IPS-11a (cell line): ENCODE data around the gene SYNDIG1.

Experiments
- H3K4me3 ChIP-seq: one replicate; pipeline ENCODE4 v1.5.1; 2013; ENCODE audit warnings: low read depth, low read length, control low read depth

Gene SYNDIG1

DNA sequence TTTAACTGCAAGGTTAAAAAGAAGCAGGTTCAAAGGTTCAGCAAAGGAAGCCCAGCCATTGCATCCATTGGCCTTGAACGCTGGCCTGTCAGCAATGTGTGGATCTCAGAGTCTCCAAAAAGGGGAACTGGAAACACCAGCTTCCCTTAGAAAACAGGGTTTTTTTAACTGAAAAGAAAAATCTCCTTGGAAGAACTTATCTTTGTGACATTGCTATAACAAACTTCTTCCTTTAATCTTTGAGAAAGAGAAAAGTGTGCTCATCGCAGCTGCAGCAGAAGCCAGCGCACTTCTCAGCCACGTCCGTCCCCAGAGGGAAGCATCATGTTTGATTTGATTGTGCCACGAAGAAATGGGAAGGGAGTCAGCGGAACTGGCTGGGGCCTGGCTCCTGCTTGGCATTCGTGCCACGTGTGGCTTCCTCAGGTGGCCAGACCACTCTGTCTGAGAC lies 215.0 kb downstream of the SYNDIG1 start:
- H3K4me3 ChIP-seq = no peak overlapping the region

DNA sequence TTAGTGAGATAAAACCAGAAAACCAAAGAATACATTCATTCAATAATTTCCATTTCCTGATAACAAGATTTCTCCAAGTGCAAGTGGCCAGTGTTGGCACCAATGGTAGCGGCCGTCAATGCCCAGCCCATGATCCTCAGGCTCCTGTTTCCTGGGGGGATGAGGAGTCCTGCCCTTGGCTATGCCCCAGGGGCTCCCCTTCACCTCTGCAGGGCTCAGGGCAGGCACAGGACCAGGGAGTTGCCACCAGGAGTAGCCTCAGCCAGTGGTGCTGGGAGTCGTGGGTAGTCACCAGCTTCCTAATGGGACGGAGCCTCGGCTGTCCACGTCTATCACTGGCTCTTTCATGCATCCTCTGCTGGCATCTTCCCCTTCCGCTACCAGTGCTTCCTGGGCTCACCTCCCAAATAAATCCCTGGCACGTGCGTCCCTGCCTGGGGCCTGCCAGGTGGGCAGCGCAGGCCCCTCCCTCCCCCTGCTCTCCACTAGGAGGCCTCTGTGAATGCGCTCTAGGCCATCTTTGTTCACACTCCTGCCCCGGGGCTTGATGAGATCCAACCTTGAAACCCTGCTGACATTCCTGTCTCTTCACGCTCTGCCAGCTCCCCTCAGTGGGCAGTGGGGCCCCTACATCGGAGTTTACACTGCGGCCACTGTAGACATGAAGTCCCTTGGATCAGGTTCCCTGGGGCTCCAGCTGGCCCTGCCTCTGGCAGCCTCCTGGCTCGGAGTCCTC lies 215.7 kb downstream of the SYNDIG1 start:
- H3K4me3 ChIP-seq = no peak overlapping the region

DNA sequence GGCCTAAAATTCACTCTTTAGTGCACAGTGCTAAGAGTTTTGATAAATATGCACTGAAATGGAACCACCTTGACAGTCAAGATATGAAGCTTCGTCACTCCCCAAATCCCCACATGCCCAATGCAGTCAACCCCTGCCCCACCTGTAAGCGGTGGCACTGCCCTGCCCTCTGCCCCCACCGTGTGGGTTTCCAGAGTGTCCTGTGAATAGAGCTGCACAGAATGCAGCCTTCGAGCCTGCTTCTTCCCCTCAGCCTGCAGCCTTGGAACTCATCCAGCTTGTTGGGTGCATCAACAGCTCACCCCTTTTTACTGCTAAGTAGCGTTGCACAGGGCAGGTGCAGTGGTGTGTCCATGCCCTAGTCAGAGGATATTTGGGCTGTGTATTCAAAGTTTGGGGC lies 216.3 kb downstream of the SYNDIG1 start:
- H3K4me3 ChIP-seq = no peak overlapping the region

DNA sequence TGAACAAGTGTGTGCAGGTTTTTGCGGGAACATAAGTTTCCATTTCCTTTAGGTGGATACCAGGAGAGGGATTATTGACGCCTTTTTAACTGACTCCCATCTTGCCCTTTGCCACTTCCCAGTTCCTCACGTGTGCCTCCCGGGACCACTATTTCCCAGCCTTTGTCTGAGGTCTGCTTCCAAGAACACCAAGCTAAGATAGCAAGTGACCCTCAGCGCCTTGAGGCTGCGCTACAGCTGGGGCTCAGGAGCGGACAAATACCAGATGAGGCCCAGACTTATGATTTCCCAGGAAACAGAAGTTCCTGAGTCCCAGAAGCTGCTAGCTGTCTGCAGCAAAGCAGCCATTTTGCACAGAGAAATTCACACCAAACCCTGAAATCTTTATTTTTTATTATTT lies 216.7 kb downstream of the SYNDIG1 start:
- no peak overlapping the region for H3K4me3 ChIP-seq

DNA sequence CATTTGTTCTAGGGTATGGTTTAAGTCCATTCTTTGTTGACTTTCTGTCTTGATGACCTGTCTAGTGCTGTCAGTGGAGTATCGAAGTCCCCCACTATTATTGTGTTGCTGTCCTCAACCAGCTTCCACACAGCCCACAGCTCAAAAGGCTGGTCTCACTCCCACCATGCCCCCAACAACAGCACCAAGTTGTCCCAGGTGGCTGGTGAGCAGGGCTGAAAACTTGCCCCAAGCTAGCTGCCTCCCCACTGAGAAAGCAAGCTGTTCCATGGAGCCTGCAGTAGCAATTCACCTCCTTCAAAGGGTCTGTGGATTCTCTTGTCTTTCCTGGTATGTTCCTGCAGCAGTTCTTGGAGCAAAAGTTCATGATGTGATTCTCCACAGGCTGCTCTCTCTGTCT lies 221.0 kb downstream of the SYNDIG1 start:
- no peak overlapping the region for H3K4me3 ChIP-seq

DNA sequence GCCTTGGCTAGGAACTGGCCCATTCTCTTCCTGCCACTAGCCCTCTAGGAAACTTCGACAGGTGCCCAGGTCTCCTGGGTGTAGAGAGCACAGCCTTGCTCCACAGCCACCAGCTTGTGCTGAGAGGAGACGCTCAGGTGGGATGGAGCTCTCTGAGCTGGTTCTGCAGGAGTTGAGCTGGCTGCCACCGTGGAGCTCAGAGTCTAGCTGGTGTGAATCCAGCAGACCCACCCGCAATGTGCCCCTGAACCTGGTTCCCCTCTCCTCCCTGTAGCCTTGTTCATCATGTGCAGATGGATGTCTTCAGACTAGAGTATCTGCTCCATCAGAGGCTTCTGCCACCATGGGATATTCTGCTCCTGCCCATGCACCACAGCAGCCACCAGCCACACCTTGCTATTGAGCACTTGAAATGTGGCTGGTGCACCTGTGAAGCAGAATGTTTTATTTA lies 222.5 kb downstream of the SYNDIG1 start:
- H3K4me3 ChIP-seq = no peak overlapping the region

DNA sequence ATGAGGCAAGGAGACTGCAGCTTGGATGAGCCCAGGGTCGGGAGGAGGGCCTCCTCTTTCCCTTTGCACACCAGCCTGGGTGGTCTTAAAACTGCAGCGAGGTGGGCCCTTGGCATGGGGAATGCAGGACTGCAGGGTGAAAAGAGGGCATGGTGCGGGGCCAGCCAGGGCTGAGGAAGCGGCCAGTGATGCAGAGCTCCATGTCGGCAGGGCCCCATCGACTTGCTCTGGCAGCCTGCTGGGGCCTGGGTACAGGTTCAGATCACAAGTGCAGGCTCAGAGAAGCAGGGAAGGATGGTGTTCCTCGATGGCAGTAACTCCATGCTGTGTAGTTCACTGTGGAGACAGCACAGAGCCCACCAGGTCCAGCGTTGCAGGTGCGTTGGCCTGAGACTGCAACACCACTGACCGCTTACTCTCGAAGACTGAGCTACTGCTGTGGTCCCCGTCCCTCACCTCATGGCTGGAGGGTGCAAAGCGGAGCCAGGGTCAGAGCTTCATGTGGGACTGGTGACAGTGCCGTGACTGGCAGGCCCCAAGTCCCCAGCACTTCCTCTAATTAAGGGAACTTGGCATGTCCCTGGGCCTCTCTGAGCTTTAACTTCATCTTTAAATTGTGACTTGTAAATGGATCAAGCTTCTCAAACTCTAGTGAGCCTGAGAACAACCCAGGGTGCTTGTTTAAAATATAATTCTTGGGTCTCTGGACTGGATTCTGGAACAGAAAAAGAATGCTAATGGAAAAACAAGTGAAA lies 223.2 kb downstream of the SYNDIG1 start:
- H3K4me3 ChIP-seq = no peak overlapping the region

DNA sequence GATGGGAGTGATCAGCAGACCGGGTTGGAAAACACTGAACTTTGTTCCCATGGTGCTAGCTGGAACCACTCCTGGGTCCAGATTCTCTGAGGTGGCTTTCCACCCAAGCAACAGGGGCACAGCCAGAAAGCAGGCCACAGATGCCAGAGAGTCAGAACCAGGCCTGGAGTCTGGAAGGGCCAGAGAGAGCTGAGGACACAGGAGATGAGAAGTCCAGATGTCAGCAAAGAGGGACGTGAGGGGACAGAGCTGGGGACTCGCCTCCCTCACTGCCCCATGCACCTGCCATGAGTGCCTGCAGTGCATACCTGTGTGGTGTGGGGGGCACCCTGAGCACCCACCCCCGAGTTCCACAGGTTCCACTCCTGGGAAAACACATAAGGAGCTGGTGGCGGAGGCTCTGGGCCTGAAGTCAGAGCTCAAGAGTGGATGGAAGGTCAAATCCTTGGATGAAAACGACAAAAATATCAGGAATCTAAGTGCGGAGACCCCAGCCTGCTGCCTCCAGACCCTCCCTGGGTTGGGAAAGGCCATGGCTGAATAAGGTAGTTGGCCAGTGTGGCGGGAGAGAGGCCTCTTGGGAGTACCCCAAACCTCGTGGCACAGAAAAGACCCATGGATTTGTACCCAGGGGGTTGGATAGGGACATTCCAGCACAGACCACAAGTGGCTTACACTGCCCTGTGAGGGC lies 224.2 kb downstream of the SYNDIG1 start:
- no peak overlapping the region for H3K4me3 ChIP-seq

DNA sequence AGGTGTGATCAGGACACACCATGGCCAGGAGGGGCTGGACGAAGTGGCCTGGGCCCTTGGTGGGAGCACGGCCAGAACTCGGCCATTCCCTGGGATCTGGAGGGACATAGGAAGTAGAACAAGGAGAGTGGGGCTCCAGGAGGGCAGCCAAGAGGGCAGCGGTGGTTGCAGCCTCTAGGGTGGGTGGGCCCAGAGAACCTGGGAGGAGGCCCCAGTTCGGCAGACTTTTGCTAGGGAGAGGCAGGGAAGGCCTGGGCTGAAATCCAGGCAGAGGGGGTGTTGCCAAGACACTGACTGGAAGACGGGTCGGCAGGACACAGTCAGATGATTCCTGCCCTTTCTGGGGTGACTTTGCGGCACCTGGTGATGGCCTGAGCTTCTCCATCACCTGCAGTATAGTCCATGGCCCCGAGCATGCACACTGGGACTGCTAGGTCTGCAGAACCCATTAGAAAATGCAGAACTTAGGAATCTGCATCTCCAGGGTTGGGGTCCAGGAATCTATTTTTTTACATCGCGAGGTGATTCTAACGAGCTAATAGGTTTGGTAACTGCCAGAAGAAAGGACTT lies 224.8 kb downstream of the SYNDIG1 start:
- no peak overlapping the region for H3K4me3 ChIP-seq

DNA sequence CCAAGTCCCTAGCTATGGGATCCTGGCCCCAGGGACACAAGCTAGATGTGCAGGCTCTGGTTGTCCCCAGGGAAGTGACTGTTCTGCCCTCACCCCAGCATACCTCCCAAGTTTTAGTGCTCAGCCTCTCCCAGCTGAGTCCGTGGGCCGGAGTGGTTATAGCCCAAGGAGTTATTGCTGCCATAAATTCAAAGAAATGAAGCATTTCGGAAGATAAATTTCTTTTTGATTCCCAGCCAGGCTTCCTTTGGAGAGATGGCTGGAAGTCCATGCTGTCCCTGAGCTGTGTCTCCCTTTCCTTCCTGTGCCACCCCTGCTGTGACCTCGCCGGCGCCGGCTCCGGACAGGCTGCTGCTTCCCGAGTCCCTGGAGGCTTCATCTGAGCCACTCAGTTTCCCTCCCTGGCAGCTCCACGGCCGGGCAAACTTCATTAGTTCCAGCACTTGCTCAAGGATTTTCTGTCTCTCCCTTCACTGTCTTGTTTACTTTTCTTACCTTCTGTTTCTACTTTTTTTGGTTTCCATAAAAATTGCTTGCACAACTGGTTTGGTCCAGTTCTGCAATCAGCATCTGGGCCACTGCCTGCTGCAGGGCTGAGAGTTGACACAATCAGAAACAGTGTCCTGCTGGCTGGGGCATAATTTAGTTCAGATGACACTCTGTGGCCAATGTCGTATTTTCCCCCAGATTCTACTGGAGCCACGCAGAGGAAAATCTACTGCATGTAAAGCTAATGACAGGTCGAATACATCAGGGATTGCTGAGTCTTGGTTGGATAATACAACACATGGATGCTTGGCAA lies 225.5 kb downstream of the SYNDIG1 start:
- H3K4me3 ChIP-seq = no peak overlapping the region

DNA sequence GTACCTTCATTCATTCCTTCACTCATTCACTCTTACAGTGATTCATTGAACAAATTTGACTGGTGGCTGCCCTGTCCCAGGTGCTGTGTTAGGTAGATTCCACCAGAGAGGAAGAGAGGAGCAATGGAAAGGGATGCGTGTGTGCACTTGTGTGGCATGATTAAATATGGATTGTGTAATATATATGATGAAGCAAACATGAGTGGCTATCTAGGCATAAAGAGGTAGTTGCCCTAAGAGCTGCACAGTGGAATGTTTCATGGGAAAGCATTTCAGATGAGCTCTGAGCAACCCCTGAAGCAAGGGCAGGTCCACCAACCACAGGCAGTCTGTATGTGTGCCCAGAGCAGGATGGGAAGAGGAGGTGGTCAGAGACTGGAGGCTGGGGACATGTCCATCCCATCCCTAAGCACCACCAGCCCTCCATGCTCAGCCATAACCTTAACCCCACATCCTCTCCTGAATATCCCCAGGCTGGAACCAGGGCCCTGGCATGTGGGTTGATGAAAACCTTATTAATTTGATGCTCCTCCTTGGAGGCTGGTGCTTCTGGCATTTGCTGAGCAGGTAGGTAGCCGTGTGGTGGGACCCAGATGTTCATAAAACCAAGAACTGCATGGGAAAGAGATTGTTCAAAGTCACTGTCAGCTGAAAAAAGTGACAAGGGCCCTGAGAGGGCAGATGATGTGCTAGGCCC lies 226.2 kb downstream of the SYNDIG1 start:
- H3K4me3 ChIP-seq = no peak overlapping the region

DNA sequence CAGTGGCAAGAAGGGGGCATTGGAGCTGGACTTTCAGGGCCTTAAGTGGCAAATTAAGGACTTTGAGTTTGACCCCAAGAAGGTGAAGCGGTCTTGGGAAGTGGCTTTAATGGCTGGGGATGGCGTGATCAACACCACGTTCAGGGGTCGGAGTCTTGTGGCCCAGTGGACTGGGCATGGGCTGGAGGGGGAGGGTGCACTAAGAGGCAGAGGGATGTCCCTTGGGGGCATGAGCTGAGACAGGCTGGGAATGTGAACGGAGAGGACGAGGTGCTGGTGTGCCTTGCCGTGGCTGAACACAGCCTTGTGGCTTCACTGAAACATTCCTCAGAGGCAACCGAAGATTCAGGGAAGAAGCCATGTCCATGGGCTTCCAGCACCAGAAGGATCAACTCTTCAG lies 227.0 kb downstream of the SYNDIG1 start:
- H3K4me3 ChIP-seq = no peak overlapping the region

DNA sequence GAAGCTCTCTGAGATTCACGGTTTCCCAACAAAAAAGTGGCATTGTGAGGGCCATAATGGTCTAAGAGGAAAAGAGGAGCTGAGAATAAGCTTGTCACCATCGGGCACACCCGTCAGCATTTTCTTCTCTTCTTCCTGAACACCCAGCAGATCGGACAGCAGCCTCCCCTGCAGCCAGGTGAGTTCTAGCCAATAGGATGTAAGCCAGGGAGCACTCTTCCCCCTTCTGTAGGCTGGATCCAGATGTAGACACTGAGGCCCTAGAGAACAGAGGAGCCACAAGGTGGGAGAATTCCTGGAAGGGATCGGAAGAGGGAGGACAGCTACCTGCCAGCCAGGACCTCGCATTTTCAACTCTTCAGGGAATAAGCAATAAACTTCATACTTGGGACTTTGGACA lies 228.0 kb downstream of the SYNDIG1 start:
- no peak overlapping the region for H3K4me3 ChIP-seq

DNA sequence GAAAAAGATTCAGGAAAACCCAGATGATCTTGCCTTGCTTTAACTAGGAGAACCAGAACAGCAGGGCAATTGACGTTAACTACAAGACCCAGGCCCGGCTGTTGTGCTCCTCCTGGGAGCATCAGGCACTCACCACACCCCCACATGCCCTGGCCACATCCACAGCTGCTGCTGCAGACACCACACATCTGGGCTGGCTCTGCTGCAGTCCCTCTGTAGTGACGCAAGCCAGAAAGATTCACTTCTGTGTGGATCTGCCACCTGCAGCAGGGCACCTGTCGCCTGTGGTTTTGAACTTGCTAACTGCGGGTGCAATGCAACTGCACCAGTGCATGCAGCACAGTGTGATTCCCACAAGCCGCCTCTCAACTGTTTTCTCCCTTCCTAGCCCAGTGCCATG lies 228.8 kb downstream of the SYNDIG1 start:
- no peak overlapping the region for H3K4me3 ChIP-seq

DNA sequence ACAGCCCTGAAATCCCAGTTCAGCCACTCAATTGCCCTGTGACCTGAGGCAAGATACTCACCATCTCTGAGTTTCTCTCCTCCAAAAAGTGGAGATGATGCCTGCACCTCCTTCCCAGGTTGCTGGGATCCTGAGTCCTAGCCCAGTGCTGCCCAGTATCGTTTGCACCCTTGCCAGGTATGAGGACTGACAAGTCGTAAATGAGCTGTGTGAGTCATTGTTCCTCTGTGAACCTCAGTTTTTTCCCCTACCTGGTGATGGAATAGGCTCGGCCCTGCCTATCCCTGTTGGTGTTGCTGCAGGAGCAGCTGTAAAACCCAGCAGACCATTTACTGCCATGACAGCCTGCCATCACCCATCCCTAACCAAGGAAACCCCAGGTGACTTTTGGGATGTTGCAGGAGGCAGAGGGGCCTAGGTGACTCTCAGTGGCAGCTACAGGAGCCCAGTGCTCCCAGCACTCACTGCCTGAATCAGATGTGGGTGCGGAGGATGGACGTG lies 229.3 kb downstream of the SYNDIG1 start:
- no peak overlapping the region for H3K4me3 ChIP-seq

DNA sequence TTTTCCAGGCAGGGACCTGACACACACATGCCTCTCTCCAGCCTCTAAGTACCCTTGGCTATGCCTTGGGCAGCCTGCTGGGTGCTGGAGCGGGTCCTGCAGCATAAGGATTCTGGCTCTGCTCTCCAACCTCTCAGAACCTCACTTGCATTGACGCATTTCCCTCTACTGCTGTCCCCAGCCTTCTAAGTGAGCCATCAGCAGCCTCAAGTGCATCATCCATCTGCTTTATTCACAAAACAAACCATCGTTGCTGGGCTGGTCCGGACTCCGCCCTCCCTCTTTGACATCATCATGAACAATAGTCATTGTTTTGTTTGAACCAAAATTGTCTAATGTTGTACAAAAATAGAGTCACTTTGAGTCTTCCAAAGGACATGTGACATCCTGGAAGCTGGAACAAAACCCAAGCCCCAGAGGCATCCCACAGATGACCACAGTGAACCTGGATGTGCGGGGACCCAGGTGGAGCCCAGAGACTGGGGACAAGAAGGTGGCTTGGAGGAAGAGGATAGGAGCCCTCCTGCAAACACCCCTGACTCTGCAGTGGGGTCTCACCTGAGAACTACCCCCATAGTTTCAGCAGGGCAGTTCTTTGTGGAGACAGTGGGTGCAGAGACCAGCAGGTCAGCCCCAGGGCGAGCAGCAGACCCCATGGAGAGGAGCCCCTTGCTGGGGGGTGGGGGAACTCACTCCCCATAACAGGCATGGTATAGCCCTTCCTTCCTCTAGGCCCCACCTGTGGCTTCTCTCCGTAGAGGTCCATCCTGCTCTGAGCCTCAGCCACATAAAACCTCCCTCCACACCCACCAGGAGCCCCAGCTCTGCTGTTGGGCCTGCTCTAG lies 230.1 kb downstream of the SYNDIG1 start:
- no peak overlapping the region for H3K4me3 ChIP-seq

DNA sequence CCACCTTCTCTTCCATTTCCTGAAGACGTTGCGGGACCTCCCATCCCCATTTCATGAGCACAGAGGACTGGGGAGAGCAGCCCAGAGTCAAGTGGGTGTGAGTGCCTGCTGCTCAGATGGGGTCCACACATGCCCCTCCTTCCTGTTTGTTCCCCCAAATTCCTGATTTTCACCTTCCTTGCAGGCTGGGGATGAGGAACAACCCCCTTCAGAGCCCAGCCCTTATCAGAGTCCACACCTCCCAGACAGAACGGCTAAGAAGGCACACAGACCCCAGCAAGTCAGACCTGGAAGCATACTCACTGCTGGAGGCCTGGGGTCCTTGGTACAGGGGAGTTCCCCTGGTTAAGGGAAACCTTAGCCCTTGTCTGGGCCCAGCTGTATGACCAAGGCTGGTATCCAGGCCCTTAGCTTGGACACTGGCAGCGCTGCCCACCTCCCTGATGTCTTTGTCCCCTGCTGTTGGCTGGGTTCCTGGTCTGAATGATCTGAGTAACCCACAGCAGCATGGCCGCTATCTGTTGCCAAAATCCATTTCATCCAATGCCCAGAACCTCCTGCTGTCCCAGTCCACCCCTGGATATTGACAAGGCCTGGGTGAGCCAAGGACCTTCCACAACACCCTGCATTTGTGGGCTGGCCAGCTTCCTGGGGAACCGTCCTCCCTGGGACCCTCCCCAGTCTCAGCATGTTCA lies 230.9 kb downstream of the SYNDIG1 start:
- H3K4me3 ChIP-seq = no peak overlapping the region

DNA sequence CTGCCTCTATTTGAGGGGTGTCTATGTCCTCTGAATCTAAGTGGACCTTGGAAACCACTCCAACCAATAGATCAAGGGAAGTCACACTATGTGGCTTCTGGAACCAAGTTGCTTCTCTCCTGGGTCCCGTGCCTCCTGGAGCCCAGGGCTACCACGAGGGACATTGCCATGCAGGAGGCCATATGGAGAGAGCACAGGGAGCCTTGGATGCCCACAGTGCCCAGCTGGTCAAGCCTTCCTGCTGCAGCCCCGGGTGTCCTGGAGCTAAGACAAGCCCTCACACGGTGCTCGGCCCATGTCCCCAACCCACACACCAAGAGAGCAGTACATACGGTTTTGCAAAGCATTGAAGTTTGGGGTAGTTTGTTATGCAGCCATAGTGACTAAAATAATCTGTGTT lies 231.6 kb downstream of the SYNDIG1 start:
- no peak overlapping the region for H3K4me3 ChIP-seq
